ENCODE results near the gene TUBA3D.

DNA sequence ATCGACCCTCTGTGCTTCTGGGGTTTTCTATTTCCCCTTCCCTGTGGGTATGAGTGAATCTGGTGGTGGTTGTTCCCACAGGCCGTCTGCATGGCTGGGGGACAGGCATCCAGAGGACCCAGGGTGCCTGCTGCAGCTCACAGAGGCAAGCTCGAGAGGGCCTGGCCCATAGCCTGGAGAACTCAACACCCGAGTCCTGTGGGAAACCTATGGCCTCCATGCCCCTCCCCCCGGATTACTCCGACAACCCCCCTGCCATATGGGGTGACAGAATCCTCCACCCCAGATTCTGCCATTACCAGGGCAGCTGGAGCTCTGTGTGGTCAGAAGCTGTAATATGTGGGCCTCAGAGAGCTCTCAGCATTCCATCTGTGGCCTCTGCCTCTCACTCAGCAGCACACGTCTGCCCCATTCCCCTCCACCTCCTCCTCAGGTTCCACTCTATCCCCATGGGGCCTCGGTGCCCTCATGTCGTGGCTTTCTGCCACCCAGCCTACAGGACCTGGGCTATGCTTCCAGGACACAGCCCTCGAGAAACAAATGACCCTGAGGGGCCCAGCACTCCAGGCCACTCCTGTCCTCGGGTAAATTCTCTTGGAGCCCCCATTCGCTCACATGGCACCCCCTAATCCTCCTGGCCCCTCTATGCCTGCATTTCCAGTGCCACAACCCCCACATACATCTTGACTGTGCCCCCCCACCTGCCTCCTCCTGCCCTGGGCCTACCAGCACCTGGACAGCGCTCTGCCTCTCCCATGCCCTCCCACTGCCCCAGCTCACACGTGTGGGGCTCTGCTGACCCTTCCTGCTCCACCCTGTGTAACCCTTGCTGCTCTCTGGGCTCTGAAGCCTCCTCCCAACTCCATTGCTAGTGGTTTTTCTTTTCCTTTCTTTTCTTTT lies 12.6 kb downstream of the TUBA3D start:
- no peak for TF ChIP-seq POLR2A (IDR thresholded peaks at IDR 0.05)
- TF ChIP-seq, protein P1, sequence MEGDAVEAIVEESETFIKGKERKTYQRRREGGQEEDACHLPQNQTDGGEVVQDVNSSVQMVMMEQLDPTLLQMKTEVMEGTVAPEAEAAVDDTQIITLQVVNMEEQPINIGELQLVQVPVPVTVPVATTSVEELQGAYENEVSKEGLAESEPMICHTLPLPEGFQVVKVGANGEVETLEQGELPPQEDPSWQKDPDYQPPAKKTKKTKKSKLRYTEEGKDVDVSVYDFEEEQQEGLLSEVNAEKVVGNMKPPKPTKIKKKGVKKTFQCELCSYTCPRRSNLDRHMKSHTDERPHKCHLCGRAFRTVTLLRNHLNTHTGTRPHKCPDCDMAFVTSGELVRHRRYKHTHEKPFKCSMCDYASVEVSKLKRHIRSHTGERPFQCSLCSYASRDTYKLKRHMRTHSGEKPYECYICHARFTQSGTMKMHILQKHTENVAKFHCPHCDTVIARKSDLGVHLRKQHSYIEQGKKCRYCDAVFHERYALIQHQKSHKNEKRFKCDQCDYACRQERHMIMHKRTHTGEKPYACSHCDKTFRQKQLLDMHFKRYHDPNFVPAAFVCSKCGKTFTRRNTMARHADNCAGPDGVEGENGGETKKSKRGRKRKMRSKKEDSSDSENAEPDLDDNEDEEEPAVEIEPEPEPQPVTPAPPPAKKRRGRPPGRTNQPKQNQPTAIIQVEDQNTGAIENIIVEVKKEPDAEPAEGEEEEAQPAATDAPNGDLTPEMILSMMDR (IDR thresholded peaks at IDR 0.05): no peak
- TF ChIP-seq EP300 (IDR thresholded peaks at IDR 0.05): no peak
- TF ChIP-seq POLR2AphosphoS5 (IDR thresholded peaks at IDR 0.05): no peak

Data from suprapubic skin (tissue), 4 donors.